K562 (cell line): ENCODE measurements around the gene PSMD9. TPM values are rescaled to one million over a fixed set of nuclear protein-coding genes. Genes with fewer than 3 reads are reported as not detected.

ENCODE experiments used
- EZH2 ChIP-seq: IDR thresholded peaks from 2 replicates; pipeline ENCODE4 v1.6.1; 2012; ENCODE audit warnings: low read depth, mild to moderate bottlenecking, inconsistent platforms, low read length, borderline replicate concordance
- FOXK1 ChIP-seq: sonication (generic); formaldehyde crosslinking; IDR thresholded peaks from 2 replicates; pipeline ENCODE4 v1.8.0; 2022; ENCODE audit warnings: missing genetic modification reagents, mild to moderate bottlenecking, borderline replicate concordance
- GABPA ChIP-seq: fragments of 200-800 bp; sonication (Bioruptor generic); conservative IDR thresholded peaks from 2 replicates; pipeline ENCODE4 v1.6.1; 2016; ENCODE audit warnings: low read depth, missing genetic modification characterization, missing compliant biosample characterization
- RBBP5 ChIP-seq: fragments of 200-600 bp; sonication (generic); IDR thresholded peaks from 2 replicates; pipeline ENCODE4 v1.6.1; 2012; ENCODE audit warnings: borderline replicate concordance, mild to moderate bottlenecking, low read length, control low read depth, inconsistent platforms; ENCODE audit not compliant: insufficient read depth, poor library complexity, severe bottlenecking
- ZNF282 ChIP-seq: sonication (generic); formaldehyde crosslinking; IDR thresholded peaks from 2 replicates; pipeline ENCODE4 v1.8.1; 2023; ENCODE audit warnings: missing genetic modification reagents
- ZNF384 ChIP-seq: IDR thresholded peaks from 2 replicates; pipeline ENCODE4 v1.6.1; 2012; ENCODE audit warnings: low read depth, low read length, improper control_type of control experiment
- ZNF408 ChIP-seq: fragments of 250-450 bp; sonication (Bioruptor Pico); IDR thresholded peaks from 2 replicates; pipeline ENCODE4 v1.4.0; 2020; ENCODE audit warnings: low read depth, mild to moderate bottlenecking, moderate library complexity
- polyA plus RNA-seq, 8 experiments: library from polyadenylated mRNA; depleted of rRNA in 4 of 8; stranded (reverse) in 5 of 8; unstranded in 3 of 8; fragments of >200 nt; fragmentation: Nextera tagmentation in 2 of 8; fragmentation: Illumina TruSeq in 1 of 8; extraction: Ambion mirVana in 2 of 8; extraction: Trizol in 1 of 8; gene quantifications; 2 replicates each; pipeline versions ENCODE4 v1.2.1 to v1.2.3, GENCODE V29; 2011 to 2014; ENCODE audit warnings: inconsistent platforms in 1 of 8, missing spikeins in 1 of 8
- total RNA-seq, 7 experiments: library from RNA; depleted of rRNA in 6 of 7; stranded (reverse); fragments of >200 nt in 6 of 7; fragmentation: Illumina TruSeq in 2 of 7; extraction: Trizol in 2 of 7; gene quantifications; 2 replicates each; pipeline versions ENCODE4 v1.2.1 to v1.2.3, GENCODE V29; 2011 to 2021; ENCODE audit warnings: low replicate concordance in 1 of 7
- TF ChIP-seq, protein P1 (sequence below): fragments of 450-650 bp; formaldehyde crosslinking; conservative IDR thresholded peaks from 2 replicates; pipeline ENCODE4 v1.4.0; 2022; ENCODE audit warnings: mild to moderate bottlenecking, missing genetic modification characterization
- TF ChIP-seq, protein P2 (sequence below): fragments of 250-450 bp; sonication (Bioruptor Pico); IDR thresholded peaks from 2 replicates; pipeline ENCODE4 v1.4.0; 2020; ENCODE audit warnings: mild to moderate bottlenecking, moderate library complexity
- TF ChIP-seq, protein P3 (sequence below): sonication (generic); formaldehyde crosslinking; IDR thresholded peaks from 2 replicates; pipeline ENCODE4 v1.8.1; 2022; ENCODE audit warnings: missing genetic modification reagents
- TF ChIP-seq, protein P4 (sequence below): fragments of 250-450 bp; sonication (Bioruptor Pico); IDR thresholded peaks from 2 replicates; pipeline ENCODE4 v1.4.0; 2020; ENCODE audit warnings: mild to moderate bottlenecking

PSMD9 gene
- total and polyA plus RNA-seq, 9 of the 15 experiments (the other 6 are each of a cell fraction or from before 2014, with no cell fraction given), result 12.2 to 143 (median 61.3) TPM

DNA sequence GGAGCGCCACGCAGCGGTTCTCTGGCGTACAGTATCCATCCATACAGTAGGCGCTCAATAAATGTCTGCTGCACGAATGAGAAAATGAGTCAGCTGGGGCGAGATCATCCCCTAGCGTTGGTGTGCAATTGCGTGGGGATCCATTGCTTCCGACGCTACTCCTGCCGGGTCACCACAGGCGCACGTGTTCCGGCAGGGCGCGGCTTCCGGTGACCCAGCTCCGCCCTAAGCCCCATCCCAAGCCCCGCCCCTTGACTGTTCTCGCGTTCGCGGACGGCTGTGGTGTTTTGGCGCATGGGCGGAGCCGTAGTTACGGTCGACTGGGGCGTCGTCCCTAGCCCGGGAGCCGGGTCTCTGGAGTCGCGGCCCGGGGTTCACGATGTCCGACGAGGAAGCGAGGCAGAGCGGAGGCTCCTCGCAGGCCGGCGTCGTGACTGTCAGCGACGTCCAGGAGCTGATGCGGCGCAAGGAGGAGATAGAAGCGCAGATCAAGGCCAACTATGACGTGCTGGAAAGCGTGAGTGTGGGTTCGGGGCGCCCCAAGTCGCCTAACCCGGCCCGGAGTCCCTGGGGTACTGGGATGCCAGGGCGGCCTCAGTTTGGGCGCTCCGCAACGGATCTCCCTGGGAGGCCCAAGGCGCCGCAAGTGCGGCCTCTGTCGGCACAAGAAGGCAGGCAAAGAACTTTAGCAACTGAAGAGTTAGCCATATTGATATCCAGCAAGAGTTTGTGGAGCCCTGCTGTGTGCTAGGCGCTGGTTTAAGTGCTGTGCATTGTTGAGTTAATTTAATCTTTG, at the start of gene PSMD9 (continued):
- TF ChIP-seq, protein P1, sequence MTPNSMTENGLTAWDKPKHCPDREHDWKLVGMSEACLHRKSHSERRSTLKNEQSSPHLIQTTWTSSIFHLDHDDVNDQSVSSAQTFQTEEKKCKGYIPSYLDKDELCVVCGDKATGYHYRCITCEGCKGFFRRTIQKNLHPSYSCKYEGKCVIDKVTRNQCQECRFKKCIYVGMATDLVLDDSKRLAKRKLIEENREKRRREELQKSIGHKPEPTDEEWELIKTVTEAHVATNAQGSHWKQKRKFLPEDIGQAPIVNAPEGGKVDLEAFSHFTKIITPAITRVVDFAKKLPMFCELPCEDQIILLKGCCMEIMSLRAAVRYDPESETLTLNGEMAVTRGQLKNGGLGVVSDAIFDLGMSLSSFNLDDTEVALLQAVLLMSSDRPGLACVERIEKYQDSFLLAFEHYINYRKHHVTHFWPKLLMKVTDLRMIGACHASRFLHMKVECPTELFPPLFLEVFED, result no peak
- TF ChIP-seq EZH2 (no peak), FOXK1 (CRISPR knock-in tag) (peak; percentile 91), ZNF282 (CRISPR knock-in tag) (no peak), ZNF384 (peak; percentile 45), GABPA (tag) (peak; percentile 99), ZNF408 (CRISPR knock-in tag) (no peak), RBBP5 (peak; percentile 81)
- TF ChIP-seq, protein P2, sequence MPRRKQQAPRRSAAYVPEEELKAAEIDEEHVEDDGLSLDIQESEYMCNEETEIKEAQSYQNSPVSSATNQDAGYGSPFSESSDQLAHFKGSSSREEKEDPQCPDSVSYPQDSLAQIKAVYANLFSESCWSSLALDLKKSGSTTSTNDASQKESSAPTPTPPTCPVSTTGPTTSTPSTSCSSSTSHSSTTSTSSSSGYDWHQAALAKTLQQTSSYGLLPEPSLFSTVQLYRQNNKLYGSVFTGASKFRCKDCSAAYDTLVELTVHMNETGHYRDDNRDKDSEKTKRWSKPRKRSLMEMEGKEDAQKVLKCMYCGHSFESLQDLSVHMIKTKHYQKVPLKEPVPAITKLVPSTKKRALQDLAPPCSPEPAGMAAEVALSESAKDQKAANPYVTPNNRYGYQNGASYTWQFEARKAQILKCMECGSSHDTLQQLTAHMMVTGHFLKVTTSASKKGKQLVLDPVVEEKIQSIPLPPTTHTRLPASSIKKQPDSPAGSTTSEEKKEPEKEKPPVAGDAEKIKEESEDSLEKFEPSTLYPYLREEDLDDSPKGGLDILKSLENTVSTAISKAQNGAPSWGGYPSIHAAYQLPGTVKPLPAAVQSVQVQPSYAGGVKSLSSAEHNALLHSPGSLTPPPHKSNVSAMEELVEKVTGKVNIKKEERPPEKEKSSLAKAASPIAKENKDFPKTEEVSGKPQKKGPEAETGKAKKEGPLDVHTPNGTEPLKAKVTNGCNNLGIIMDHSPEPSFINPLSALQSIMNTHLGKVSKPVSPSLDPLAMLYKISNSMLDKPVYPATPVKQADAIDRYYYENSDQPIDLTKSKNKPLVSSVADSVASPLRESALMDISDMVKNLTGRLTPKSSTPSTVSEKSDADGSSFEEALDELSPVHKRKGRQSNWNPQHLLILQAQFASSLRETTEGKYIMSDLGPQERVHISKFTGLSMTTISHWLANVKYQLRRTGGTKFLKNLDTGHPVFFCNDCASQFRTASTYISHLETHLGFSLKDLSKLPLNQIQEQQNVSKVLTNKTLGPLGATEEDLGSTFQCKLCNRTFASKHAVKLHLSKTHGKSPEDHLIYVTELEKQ (CRISPR knock-in tag), result no peak
- TF ChIP-seq, protein P3, sequence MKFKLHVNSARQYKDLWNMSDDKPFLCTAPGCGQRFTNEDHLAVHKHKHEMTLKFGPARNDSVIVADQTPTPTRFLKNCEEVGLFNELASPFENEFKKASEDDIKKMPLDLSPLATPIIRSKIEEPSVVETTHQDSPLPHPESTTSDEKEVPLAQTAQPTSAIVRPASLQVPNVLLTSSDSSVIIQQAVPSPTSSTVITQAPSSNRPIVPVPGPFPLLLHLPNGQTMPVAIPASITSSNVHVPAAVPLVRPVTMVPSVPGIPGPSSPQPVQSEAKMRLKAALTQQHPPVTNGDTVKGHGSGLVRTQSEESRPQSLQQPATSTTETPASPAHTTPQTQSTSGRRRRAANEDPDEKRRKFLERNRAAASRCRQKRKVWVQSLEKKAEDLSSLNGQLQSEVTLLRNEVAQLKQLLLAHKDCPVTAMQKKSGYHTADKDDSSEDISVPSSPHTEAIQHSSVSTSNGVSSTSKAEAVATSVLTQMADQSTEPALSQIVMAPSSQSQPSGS, result no peak
- TF ChIP-seq, protein P4, sequence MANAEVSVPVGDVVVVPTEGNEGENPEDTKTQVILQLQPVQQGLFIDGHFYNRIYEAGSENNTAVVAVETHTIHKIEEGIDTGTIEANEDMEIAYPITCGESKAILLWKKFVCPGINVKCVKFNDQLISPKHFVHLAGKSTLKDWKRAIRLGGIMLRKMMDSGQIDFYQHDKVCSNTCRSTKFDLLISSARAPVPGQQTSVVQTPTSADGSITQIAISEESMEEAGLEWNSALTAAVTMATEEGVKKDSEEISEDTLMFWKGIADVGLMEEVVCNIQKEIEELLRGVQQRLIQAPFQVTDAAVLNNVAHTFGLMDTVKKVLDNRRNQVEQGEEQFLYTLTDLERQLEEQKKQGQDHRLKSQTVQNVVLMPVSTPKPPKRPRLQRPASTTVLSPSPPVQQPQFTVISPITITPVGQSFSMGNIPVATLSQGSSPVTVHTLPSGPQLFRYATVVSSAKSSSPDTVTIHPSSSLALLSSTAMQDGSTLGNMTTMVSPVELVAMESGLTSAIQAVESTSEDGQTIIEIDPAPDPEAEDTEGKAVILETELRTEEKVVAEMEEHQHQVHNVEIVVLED (CRISPR knock-in tag), result peak; percentile 37; the same call in 1 of the 2 replicates
